Stimulated activated CD4-positive, alpha-beta T cell treated with anti-CD3 and anti-CD28 coated beads, TNF-alpha, amount 100 ng/mL, for 1 hour (primary cell): ENCODE measurements around the gene OTUD5.
"Not testable (repeated sequence)": the region's sequence is repeated elsewhere in the genome, so short reads cannot be mapped to it uniquely, and the experiment has no call there.

Source experiments
- DNase-seq, 3 donors: peaks; one replicate each; pipeline ENCODE4 v3.0.0-alpha.2; 2020; ENCODE audit warnings: low read depth in 3 of 3, low spot score in 1 of 3

The OTUD5 gene

DNA sequence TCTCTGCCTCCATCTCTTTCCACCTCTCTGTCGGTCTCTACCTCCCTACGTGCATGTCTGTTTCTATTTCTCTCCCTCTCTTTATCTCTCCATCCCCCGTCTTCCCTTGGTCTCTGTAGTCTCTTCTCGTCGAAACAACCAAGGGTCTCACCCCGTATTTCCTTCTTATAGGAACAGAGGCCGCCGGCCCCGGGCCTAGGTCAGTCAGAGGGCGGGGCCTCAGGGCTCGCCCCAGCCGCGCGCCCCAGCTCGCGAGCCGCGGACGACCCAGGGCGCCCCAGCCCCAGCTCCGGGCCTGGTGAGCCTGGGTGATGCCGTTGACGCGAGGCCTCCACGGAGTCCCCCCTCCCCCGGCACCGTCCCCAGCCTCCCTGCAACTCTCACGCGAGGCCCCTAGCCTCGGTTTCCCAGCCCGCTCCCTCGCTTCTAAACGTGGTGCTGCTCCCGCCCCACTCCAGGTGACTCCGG lies 66.4 kb downstream of the OTUD5 start:
- DNase-seq = no peak

DNA sequence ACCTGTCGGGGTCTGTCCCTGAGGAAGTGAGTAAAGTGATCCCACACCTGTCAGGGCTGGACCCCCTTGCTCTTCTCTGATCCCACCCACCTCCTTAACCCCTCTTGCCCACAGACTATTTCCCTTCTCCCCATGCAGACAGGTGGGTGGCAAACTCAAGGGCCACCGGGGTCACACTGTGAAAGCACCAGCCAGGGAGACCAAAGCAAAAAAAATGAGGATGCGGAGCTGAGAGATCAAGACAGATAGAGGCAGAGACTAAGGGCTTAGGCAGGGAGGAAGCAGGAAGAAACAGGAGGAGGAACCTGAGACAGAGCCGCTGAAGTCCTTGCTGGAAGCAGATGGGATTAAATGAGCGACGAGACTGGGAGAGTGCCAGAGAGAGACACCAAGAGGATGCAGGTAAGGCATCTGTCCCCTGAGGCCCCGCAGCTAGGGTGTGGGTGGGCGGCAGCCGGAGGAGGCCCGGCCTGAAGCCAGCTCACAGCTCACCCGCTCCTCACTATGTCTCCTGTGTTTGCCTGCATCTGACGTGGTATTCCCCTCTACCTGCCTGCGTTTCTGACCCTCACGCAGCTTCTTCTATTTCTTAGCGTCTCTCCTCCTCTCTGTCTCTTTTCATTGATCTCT lies 67.0 kb downstream of the OTUD5 start:
- DNase-seq = no peak

DNA sequence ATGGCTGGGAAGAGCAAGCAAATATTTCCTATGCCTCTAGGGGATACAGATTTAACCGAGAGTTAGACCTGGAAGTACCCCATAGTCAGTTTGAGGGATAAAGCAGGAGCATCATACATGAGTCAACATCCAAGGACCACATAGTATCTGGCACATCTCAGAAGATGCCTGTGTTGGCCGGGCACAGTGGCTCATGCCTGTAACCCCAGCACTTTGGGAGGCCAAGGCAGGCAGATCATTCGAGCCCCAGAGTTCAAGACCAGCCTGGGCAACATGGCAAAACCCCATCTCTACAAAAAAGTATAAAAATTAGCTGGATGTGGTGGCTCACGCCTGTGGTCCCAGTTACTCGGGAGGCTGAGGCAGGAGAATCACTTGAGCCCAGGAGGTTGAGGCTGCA lies 70.8 kb downstream of the OTUD5 start:
- not testable (repeated sequence) for DNase-seq

DNA sequence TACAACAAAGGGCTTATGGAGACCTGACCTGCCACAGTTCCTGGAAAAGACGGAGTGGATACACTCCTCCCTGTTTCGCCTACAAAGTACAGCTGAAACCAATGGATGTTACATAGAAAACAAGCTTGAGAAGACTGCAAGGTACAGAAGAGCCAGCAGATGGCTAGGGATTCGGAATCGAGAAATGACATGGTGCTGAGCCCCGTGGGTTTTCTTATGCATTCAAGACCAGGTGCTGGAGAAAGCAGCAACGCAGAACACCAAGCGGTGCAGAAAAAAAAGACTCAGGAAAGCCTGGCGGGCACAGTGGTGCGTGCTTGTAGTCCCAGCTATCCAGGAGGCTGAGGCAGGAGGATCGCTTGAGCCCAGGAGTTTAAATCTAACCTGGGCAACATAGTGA lies 73.7 kb downstream of the OTUD5 start:
- no peak for DNase-seq

DNA sequence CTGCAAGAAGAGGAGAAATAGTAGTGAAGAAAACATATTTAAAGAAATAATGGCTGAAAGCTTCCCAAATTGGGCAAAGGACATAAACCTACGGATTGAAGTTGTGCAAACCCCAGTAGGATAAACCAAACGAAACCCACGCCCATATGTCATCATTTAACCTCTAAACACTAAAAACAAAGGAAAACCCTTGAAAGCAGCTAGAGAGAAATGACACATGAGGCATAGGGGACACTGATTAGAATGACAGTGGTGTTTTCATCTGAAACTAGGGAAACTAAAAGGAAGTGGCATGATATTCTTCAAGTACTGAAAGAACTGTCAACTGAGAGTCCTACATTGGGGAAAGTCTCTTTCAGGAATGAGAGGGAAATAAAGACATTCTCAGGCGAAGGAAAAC lies 80.5 kb downstream of the OTUD5 start:
- not testable (repeated sequence) for DNase-seq
